SK-N-SH (cell line): Measurements from ENCODE around the gene ASB3. TPM values are rescaled to one million over a fixed set of nuclear protein-coding genes. Genes with fewer than 3 reads are reported as not detected.

Source experiments
- CTCF ChIA-PET: fragments of 300-600, 350-600 bp; formaldehyde crosslinking; extraction: SDS; loops from one replicate; lab custom pipeline; 2021; lab: Yijun Ruan, JAX
- POLR2A ChIA-PET: fragments of 350-600 bp; sonication (Branson Sonifier 250); formaldehyde crosslinking; extraction: SDS; loops from one replicate; lab custom pipeline; 2020; ENCODE audit warnings: antibody characterized with exemption, inconsistent platforms; lab: Yijun Ruan, JAX
- DNase-seq: peaks from one replicate; pipeline ENCODE4 v3.0.0; 2012
- H2AFZ ChIP-seq: fragments of 200-600 bp; sonication (generic); 2 replicates; pipeline ENCODE4 v1.8.1; 2016; ENCODE audit warnings: antibody characterized with exemption, mild to moderate bottlenecking, low read depth
- H3F3A ChIP-seq: fragments of 200-600 bp; sonication (generic); replicated peaks from 2 replicates; pipeline ENCODE3; 2016; ENCODE audit warnings: antibody characterized with exemption, mild to moderate bottlenecking; ENCODE audit not compliant: insufficient read depth
- H3K27ac ChIP-seq, 2 experiments: fragments of 200-500 bp in 1 of 2; fragments of 200-600 bp in 1 of 2; sonication (Bioruptor generic) in 1 of 2; sonication (generic), shearing (Covaris generic) in 1 of 2; 2 replicates each; pipeline versions ENCODE4 v1.5.1 to v1.6.1; 2014 to 2016; ENCODE audit warnings: low read depth in 2 of 2, inconsistent platforms in 1 of 2, low read length in 1 of 2, mild to moderate bottlenecking in 1 of 2, mixed read lengths in 1 of 2
- H3K27me3 ChIP-seq: fragments of 200-600 bp; sonication (generic), shearing (Covaris generic); 2 replicates; pipeline ENCODE4 v1.6.1; 2016; ENCODE audit warnings: mixed run types; ENCODE audit not compliant: insufficient read depth
- H3K36me3 ChIP-seq, 2 experiments: fragments of 200-500 bp in 1 of 2; fragments of 200-600 bp in 1 of 2; sonication (Bioruptor generic) in 1 of 2; sonication (generic) in 1 of 2; replicated peaks in 1 of 2; 2 replicates each; pipeline versions ENCODE3 to v1.5.1; 2014 to 2016; ENCODE audit warnings: low read length in 1 of 2, mild to moderate bottlenecking in 1 of 2; ENCODE audit not compliant: insufficient read depth in 2 of 2, control insufficient read depth in 1 of 2
- H3K4me1 ChIP-seq, 2 experiments: fragments of 200-500 bp in 1 of 2; fragments of 200-600 bp in 1 of 2; sonication (Bioruptor generic) in 1 of 2; sonication (generic), shearing (Covaris generic) in 1 of 2; 2 replicates each; pipeline versions ENCODE4 v1.5.1 to v1.6.1; 2014 to 2016; ENCODE audit warnings: low read depth in 1 of 2, low read length in 1 of 2, mixed run types in 1 of 2; ENCODE audit not compliant: insufficient read depth in 2 of 2, control insufficient read depth in 1 of 2
- H3K4me2 ChIP-seq: fragments of 200-600 bp; sonication (generic), shearing (Covaris generic); 2 replicates; pipeline ENCODE4 v1.6.1; 2017; ENCODE audit warnings: mixed run types
- H3K4me3 ChIP-seq, 2 experiments: fragments of 200-500 bp in 1 of 2; fragments of 200-600 bp in 1 of 2; sonication (Bioruptor generic) in 1 of 2; sonication (generic), shearing (Covaris generic) in 1 of 2; 2 replicates each; pipeline versions ENCODE4 v1.5.1 to v1.8.1; 2014 to 2016; ENCODE audit warnings: low read depth in 2 of 2, inconsistent platforms in 1 of 2, low read length in 1 of 2, mild to moderate bottlenecking in 1 of 2, mixed read lengths in 1 of 2, moderate library complexity in 1 of 2
- H3K79me2 ChIP-seq: fragments of 200-600 bp; sonication (generic); 2 replicates; pipeline ENCODE4 v1.8.1; 2017; ENCODE audit warnings: mild to moderate bottlenecking; ENCODE audit not compliant: insufficient read depth
- H3K9ac ChIP-seq: fragments of 200-600 bp; sonication (generic); 2 replicates; pipeline ENCODE4 v1.6.1; 2017; ENCODE audit warnings: mixed run types
- H3K9me2 ChIP-seq: fragments of 200-600 bp; sonication (generic); 2 replicates; pipeline ENCODE4 v1.6.1; 2017; ENCODE audit warnings: mixed run types
- H3K9me3 ChIP-seq: fragments of 200-600 bp; sonication (generic); 2 replicates; pipeline ENCODE4 v1.6.1; 2017; ENCODE audit warnings: mixed run types, mild to moderate bottlenecking, moderate library complexity
- H4K20me1 ChIP-seq: fragments of 200-600 bp; sonication (generic); 2 replicates; pipeline ENCODE4 v1.6.1; 2017; ENCODE audit warnings: mild to moderate bottlenecking, mixed run types; ENCODE audit not compliant: insufficient read depth
- CHD2 ChIP-seq: fragments of 150-350 bp; IDR thresholded peaks from 2 replicates; pipeline ENCODE4 v1.6.1; 2018; ENCODE audit warnings: low read length; ENCODE audit not compliant: partially characterized antibody
- CTCF ChIP-seq: fragments of 200-600 bp; sonication (generic); IDR thresholded peaks from 2 replicates; pipeline ENCODE4 v1.6.1; 2017; ENCODE audit warnings: antibody characterized with exemption, mild to moderate bottlenecking, moderate library complexity
- ELF1 ChIP-seq: IDR thresholded peaks from 2 replicates; pipeline ENCODE4 v1.4.0; 2012
- EZH2phosphoT487 ChIP-seq: fragments of 200-600 bp; sonication (generic); IDR thresholded peaks from 2 replicates; pipeline ENCODE4 v1.6.1; 2017; ENCODE audit warnings: low read depth, mixed run types, mild to moderate bottlenecking, antibody characterized with exemption, moderate library complexity, borderline replicate concordance
- FOSL2 ChIP-seq: IDR thresholded peaks from 2 replicates; pipeline ENCODE4 v1.4.0; 2012; ENCODE audit warnings: low read depth, mild to moderate bottlenecking, moderate library complexity, borderline replicate concordance
- FOXJ3 ChIP-seq: sonication (generic); formaldehyde crosslinking; IDR thresholded peaks from 2 replicates; pipeline ENCODE4 v1.5.1; 2020; ENCODE audit warnings: mild to moderate bottlenecking, missing genetic modification reagents
- JUND ChIP-seq: IDR thresholded peaks from 2 replicates; pipeline ENCODE4 v1.4.0; 2012
- MEF2A ChIP-seq: IDR thresholded peaks from 2 replicates; pipeline ENCODE4 v1.4.0; 2012; ENCODE audit warnings: low read depth, borderline replicate concordance
- MXI1 ChIP-seq: IDR thresholded peaks from 2 replicates; pipeline ENCODE4 v1.6.1; 2012; ENCODE audit warnings: mild to moderate bottlenecking, low read depth, low read length, improper control_type of control experiment
- POLR2AphosphoS5 ChIP-seq: IDR thresholded peaks from 2 replicates; pipeline ENCODE4 v1.6.1; 2012; ENCODE audit warnings: low read depth, low read length
- RAD21 ChIP-seq: IDR thresholded peaks from 2 replicates; pipeline ENCODE4 v1.6.1; 2012; ENCODE audit warnings: mild to moderate bottlenecking, low read length
- RCOR1 ChIP-seq: fragments of 150-350 bp; IDR thresholded peaks from 2 replicates; pipeline ENCODE4 v1.6.1; 2017; ENCODE audit warnings: antibody characterized with exemption, low read length
- RXRA ChIP-seq: IDR thresholded peaks from 2 replicates; pipeline ENCODE4 v1.4.0; 2012; ENCODE audit warnings: low read depth, mild to moderate bottlenecking, borderline replicate concordance
- SIN3A ChIP-seq: IDR thresholded peaks from 2 replicates; pipeline ENCODE4 v1.6.1; 2012; ENCODE audit warnings: low read depth, mild to moderate bottlenecking, low read length, moderate library complexity, borderline replicate concordance
- TEAD4 ChIP-seq: IDR thresholded peaks from 2 replicates; pipeline ENCODE4 v1.4.0; 2012; ENCODE audit warnings: mild to moderate bottlenecking, borderline replicate concordance; ENCODE audit not compliant: insufficient read depth
- USF1 ChIP-seq: IDR thresholded peaks from 2 replicates; pipeline ENCODE4 v1.4.0; 2012; ENCODE audit warnings: low read depth, borderline replicate concordance
- USF2 ChIP-seq: fragments of 150-350 bp; IDR thresholded peaks from 2 replicates; pipeline ENCODE4 v1.6.1; 2017; ENCODE audit warnings: antibody characterized with exemption, low read length, low read depth, borderline replicate concordance
- YY1 ChIP-seq: IDR thresholded peaks from 2 replicates; pipeline ENCODE4 v1.4.0; 2012; ENCODE audit warnings: low read depth, mild to moderate bottlenecking
- WGBS: methylation state at CpG from one replicate; pipeline ENCODE4 v1.1.6; 2017; ENCODE audit warnings: low lambda C conversion rate; 5-methylcytosine and 5-hydroxymethylcytosine counted together
- polyA plus RNA-seq, 3 experiments: library from polyadenylated mRNA; depleted of rRNA; stranded (reverse); fragments of >200 nt; gene quantifications; 2 replicates each; pipeline ENCODE4 v1.2.3, GENCODE V29; 2012

Gene ASB3
- polyA plus RNA-seq, 1 of the 3 experiments (the other 2 are of a cell fraction): 16.2 TPM

DNA sequence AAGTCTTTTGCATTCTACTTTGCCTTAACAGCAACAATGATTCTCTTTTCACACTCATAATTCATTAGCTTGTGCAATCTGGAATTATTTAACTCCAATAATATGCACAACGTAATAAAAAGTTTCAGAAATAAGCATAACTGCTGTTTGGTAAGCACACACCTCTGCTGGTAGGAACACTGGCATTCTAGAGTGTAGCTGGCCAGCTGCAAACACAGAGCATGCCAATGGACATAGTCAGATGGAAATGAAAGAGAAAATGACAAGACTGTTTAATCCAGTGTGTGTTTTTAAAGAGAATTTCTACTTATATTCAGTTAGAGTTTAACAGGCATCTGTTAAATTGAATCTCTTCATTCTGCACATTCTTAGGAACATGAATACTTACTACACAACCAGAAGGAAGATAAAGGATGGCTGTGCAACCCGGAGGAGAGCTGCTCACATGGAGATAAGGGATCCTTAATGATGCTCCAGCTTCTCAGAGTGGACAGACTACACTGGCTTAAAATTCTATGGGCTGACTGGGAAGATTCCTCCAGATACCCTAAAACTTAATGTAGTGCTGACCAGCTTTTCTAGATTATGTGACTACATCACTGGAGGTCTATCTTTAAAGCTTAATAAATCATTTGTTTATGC lies 113.8 kb downstream of the ASB3 start:
- H3K36me3 ChIP-seq: peaks cover 0 to 4% of the 10 kb centered on the region in 2 experiments
- H3K9ac ChIP-seq: no peak overlapping the region
- no peaks in the 10 kb centered on the region for H3K9me2 ChIP-seq
- no peak overlapping the region for H3K4me3 ChIP-seq
- POLR2A ChIA-PET: no interaction called here
- no peak for TF ChIP-seq RCOR1
- TF ChIP-seq USF2: no peak
- TF ChIP-seq CTCF: no peak
- no peak for TF ChIP-seq USF1
- TF ChIP-seq YY1: no peak
- no peak for TF ChIP-seq SIN3A
- no peak for TF ChIP-seq POLR2AphosphoS5
- TF ChIP-seq RXRA: no peak
- no peak for TF ChIP-seq MEF2A
- no peak for TF ChIP-seq RAD21
- TF ChIP-seq FOSL2: no peak
- no peak for TF ChIP-seq EZH2phosphoT487
- no peak for TF ChIP-seq TEAD4
- TF ChIP-seq FOXJ3 (CRISPR knock-in tag): no peak
- TF ChIP-seq ELF1: no peak
- TF ChIP-seq CHD2: no peak
- no peak for TF ChIP-seq JUND
- TF ChIP-seq MXI1: no peak
- TF ChIP-seq, all 33 proteins: peak for 0
- 61% methylated on average over 2 of the region's 2 CpGs for WGBS
- Histone ChIP-seq H3K27ac (no peak overlapping the region), H3F3A (no peaks in the 10 kb centered on the region), H3K27me3 (no peaks in the 10 kb centered on the region), H3K4me1 (no peaks in the 10 kb centered on the region), H3K79me2 (no peaks in the 10 kb centered on the region), H3K9me3 (no peaks in the 10 kb centered on the region), H3K4me2 (no peak overlapping the region), H4K20me1 (no peaks in the 10 kb centered on the region), H2AFZ (no peak overlapping the region)
- DNase-seq: no peak
- CTCF ChIA-PET: no interaction called here
